ENCODE results near the gene NRXN2.

GRCh38 chr11:64631675-64632074 lies 91.3 kb downstream of the NRXN2 start:
- TF ChIP-seq, protein P1, sequence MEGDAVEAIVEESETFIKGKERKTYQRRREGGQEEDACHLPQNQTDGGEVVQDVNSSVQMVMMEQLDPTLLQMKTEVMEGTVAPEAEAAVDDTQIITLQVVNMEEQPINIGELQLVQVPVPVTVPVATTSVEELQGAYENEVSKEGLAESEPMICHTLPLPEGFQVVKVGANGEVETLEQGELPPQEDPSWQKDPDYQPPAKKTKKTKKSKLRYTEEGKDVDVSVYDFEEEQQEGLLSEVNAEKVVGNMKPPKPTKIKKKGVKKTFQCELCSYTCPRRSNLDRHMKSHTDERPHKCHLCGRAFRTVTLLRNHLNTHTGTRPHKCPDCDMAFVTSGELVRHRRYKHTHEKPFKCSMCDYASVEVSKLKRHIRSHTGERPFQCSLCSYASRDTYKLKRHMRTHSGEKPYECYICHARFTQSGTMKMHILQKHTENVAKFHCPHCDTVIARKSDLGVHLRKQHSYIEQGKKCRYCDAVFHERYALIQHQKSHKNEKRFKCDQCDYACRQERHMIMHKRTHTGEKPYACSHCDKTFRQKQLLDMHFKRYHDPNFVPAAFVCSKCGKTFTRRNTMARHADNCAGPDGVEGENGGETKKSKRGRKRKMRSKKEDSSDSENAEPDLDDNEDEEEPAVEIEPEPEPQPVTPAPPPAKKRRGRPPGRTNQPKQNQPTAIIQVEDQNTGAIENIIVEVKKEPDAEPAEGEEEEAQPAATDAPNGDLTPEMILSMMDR (IDR thresholded peaks at IDR 0.05) = no peak
- TF ChIP-seq POLR2AphosphoS5 (IDR thresholded peaks at IDR 0.05; ENCODE audit: low read depth, low read length) (no peak), TCF7L2 (IDR thresholded peaks at IDR 0.05; ENCODE audit: low read depth, low read length) (no peak), REST (IDR thresholded peaks at IDR 0.05; ENCODE audit: insufficient read depth in 1 of 2, low read depth in 2 of 2, low read length in 1 of 2) (no peak)
